Cerebellar cortex (tissue), 1 donor: Measurements from ENCODE around the gene TMEM39B.
"Not testable (repeated sequence)": the region's sequence is repeated elsewhere in the genome, so short reads cannot be mapped to it uniquely, and the experiment has no call there.

Experiments used
- DNase-seq: peaks from one replicate; pipeline ENCODE4 v3.0.0-alpha.2; 2015; ENCODE audit warnings: low spot score

The TMEM39B gene

GRCh38 chr1:32072622-32073298 is at the start of gene TMEM39B:
Gene TMEM39B (plus strand): TSS chr1:32072939. CDS start chr1:32073048, 109 bp downstream.
- DNase-seq = peak; percentile 95

GRCh38 chr1:32023351-32023750 is 49.4 kb upstream of the TMEM39B start:
- DNase-seq = no peak

- DNase-seq = no peak
Observed at GRCh38 chr1:32025515-32025914, 47.2 kb upstream of the TMEM39B start.

- DNase-seq = no peak
Observed at GRCh38 chr1:32028746-32029145, 44.0 kb upstream of the TMEM39B start.

GRCh38 chr1:32031578-32032274 is 41.0 kb upstream of the TMEM39B start:
- no peak for DNase-seq

DNA sequence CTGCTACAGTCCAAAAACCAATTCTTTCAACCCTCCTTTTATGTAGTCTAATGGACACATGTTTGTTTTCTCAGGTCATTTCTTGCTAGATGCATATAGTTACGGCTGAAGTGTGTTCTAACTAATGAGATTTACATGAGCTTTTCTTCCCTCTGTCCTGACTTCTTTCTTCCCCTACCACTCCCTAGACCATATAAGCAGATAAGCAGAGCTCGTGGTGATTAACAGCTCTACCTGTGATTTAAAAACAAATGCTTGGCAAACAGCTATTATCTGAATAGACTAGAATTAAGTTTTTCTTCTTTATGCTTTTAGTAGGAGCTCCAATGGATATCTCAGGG is 40.5 kb upstream of the TMEM39B start:
- no peak for DNase-seq

DNA sequence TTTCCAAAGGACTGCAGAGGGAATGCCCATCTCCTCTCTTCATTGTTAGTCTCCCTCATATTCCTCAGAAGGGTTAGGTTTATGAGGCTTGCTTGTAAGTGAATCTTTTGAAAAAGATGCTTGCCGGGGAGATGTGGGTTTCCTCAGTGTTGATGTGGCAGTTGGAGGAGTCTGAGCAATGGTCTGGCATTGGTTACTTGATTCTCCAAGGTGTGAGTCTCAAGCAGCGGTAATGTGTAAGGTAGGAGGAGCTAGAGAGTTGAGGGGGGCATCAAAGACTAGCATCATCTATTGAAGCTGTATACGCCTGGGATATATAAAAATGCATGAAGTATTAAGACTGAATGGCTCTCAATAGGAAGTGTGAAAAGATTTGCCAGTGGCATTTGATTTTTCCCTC is 37.6 kb upstream of the TMEM39B start:
- no peak for DNase-seq

DNA sequence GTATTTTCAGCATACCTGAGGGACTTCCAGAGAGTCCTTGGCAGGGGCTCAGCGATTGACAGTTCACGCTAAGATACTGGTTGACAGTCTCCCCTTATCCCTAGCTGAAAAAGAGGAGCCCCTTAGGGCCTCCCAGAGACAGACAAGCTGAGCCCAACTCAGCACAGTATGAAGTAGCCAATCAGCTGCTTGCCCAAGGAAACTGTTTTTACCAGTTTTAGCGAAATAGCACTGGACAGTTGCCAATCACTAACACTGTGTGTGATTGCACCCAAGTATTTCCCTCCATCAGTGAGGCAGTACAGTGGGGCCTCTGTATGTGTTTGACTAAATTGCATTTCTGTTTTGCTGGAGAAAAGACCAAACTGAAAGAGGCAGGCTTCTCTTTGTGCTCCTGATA is 32.0 kb upstream of the TMEM39B start:
- DNase-seq = no peak

DNA sequence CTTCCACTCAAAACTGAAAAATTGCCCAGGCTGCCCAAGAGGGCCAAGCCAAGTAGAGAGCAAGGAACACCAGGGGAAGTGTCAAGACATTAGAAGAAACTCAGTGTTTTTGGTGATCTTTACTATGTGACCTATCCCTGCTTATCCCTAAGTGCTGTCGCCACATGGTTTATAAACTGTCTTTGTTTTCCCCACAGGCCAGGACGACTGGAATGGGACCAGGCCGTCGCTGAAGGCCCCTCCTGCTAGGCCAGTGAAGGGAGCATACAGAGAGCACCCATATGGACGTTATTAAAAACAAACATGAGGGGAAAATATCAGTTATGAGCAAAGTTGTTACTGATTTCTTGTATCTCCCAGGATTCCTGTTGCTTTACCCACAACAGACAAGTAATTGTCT is 30.4 kb upstream of the TMEM39B start:
- DNase-seq = no peak

GRCh38 chr1:32044234-32044633 is 28.5 kb upstream of the TMEM39B start:
- DNase-seq = no peak

DNA sequence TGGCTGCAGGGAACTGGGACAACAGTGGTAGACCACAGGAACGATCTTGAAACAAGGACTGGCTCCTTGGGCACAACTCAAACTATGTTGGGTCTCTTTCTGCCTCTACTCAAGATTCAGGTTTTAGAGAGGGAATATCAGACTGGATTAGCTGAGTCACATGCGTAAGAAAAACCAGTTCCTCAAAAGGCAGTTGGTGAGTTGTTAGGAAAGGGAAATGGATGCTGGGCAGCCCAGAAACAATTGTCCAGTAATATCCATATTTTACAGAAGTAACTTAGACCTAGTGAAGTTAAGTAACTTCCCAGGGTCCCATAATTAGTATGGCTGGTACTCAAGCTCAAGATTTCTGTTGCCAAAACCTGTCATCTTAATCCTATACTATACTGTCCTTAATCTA is 27.0 kb upstream of the TMEM39B start:
- no peak for DNase-seq

DNA sequence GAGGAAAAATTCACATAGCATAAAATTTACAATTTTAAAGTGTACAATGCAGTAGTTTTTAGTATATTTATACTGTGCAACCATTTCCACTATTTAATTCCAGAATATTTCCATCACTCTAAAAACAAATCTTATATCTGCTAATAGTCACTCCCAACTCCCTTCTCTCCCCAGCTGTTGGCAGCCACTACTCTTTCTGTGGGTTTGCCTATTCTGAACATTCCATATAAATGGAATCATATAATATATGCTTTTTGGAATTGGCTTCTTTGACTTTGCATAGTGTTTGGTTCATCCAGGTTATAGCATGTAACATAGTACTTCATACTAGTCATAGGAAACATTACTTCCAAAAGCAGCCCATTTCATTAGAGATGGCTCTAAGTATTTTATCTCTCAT is 25.0 kb upstream of the TMEM39B start:
- DNase-seq = no peak

GRCh38 chr1:32048440-32048839 is 24.3 kb upstream of the TMEM39B start:
- no peak for DNase-seq

- DNase-seq = no peak
Observed at GRCh38 chr1:32051706-32052105, 21.0 kb upstream of the TMEM39B start.

GRCh38 chr1:32052887-32053286 is 19.9 kb upstream of the TMEM39B start:
- no peak for DNase-seq

GRCh38 chr1:32055416-32055815 is 17.3 kb upstream of the TMEM39B start:
- no peak for DNase-seq

GRCh38 chr1:32056598-32056997 is 16.1 kb upstream of the TMEM39B start:
- no peak for DNase-seq

DNA sequence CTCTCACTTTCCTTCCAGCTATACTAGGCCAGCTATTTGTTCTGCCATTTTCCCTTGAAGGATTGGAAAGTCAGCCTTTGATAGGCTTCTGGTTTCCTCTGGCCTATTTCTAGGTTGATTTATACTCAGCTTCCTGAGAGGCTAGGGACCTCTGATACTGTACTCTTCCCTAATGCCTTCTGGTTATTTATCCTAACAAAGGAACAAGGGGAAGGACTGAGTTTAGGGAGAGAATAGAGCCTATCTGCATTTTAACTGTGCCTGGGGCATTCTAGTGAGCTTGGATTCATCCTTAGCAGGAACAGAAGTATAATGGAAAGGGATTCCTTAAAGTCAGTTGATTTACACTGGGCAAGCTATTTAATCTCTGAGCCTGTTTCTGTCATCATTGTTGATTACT is 11.8 kb upstream of the TMEM39B start:
- no peak for DNase-seq

- no peak for DNase-seq
Observed at GRCh38 chr1:32062867-32063230, 9.9 kb upstream of the TMEM39B start.

DNA sequence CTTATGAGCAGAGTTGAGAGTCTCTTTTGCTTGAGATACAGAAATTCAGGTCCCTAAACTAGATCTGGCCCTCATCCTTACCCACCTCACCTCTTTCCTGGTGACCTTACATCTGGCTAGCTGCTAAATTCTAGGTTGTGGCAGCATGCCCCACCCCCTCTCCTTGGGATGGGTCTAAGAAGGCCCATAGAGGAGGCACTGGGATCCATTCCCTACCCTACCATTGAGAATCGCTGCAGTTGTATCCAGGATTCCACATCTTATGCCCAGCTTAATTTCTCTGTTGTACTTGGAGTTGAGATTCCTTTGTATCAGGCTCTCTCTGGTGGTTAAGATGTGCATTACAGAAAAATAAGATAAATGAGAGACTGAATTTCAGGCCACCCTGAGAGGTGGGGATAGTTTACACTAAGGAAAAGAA is 9.5 kb upstream of the TMEM39B start:
- peak; percentile 82 for DNase-seq

- DNase-seq = not testable (repeated sequence)
Observed at GRCh38 chr1:32065613-32066488, 6.9 kb upstream of the TMEM39B start.

- no peak for DNase-seq
Observed at GRCh38 chr1:32066489-32066873, 6.3 kb upstream of the TMEM39B start.

DNA sequence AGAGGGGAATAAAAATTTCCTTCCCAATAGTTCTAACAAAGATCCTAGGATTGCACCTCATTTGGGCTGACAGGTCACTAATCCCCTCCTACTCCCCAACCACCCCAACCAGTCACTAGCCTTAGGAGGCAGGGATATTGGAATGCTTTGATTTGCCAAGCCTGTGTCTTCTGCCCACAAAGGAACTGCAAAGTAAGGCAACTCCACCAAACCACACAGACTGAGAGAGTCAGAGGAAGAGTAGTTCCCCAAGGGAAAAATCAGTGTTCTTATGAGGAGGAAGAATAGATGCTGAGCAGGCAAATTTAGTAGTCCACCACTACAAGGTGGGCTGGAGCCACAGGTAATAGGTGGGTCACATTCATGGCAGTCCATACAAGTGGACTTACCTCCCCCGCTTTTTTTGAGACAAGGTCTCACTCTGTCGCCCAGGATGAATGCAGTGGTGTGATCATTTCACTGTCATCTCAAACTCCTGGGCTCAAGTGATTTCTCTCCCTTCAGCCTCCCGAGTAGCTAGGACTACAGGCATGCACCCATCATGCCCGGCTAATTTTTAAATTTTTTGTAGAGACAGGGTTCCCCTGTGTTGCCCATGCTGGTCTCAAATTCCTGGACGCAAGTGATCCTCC is 3.7 kb upstream of the TMEM39B start:
- no peak for DNase-seq
